Retinal pigment epithelial cell (primary cell): ENCODE measurements around the gene RAB3C.
"Not testable (repeated sequence)": the region's sequence is repeated elsewhere in the genome, so short reads cannot be mapped to it uniquely, and the experiment has no call there.

ENCODE experiments used
- DNase-seq: peaks from one replicate; pipeline ENCODE4 v3.0.0-alpha.2; 2010; ENCODE audit warnings: low read depth
- H3K4me3 ChIP-seq: 2 replicates; pipeline ENCODE4 v1.5.1; 2011; ENCODE audit warnings: mild to moderate bottlenecking, low read length, control low read depth, moderate library complexity
- CTCF ChIP-seq: conservative IDR thresholded peaks from 2 replicates; pipeline ENCODE4 v1.5.1; 2011; ENCODE audit warnings: low read depth, low read length, control low read depth, inconsistent platforms

The RAB3C gene

GRCh38 chr5:58582019-58582802, 664 bp upstream of the RAB3C start:
- no peak for TF ChIP-seq CTCF
- no peak for DNase-seq
- peak overlapping the region; percentile 57 for H3K4me3 ChIP-seq

- DNase-seq = no peak
- no peak overlapping the region for H3K4me3 ChIP-seq
- TF ChIP-seq CTCF = no peak
Observed at GRCh38 chr5:58595952-58596351, 13.1 kb downstream of the RAB3C start.

- DNase-seq = no peak
- no peak overlapping the region for H3K4me3 ChIP-seq
- no peak for TF ChIP-seq CTCF
Observed at GRCh38 chr5:58598440-58598839, 15.6 kb downstream of the RAB3C start.

- H3K4me3 ChIP-seq = no peak overlapping the region
- DNase-seq = no peak
- no peak for TF ChIP-seq CTCF
Observed at GRCh38 chr5:58599217-58599616, 16.3 kb downstream of the RAB3C start.

GRCh38 chr5:58600613-58601012, 17.7 kb downstream of the RAB3C start:
- DNase-seq, H3K4me3 ChIP-seq: not testable (repeated sequence)

GRCh38 chr5:58602889-58603288, 20.0 kb downstream of the RAB3C start:
- DNase-seq, H3K4me3 ChIP-seq: not testable (repeated sequence)

- TF ChIP-seq CTCF = no peak
- no peak for DNase-seq
- no peak overlapping the region for H3K4me3 ChIP-seq
Observed at GRCh38 chr5:58606064-58606463, 23.2 kb downstream of the RAB3C start.

- H3K4me3 ChIP-seq = no peak overlapping the region
- no peak for TF ChIP-seq CTCF
- DNase-seq = no peak
Observed at GRCh38 chr5:58615972-58616371, 33.1 kb downstream of the RAB3C start.
